H9 (cell line): ENCODE data around the gene SPOCD1. TPM values are rescaled to one million over a fixed set of nuclear protein-coding genes. Genes with fewer than 3 reads are reported as not detected.

Experiments used
- DNase-seq: peaks from one replicate; pipeline ENCODE4 v3.0.0-alpha.2; 2017
- H2AFZ ChIP-seq: one replicate; pipeline ENCODE4 v1.6.1; 2013; ENCODE audit warnings: mild to moderate bottlenecking, low read length, control low read depth, moderate library complexity
- H2AK5ac ChIP-seq: 2 replicates; pipeline ENCODE4 v1.6.1; 2013; ENCODE audit warnings: low read length, control low read depth, mixed read lengths; ENCODE audit not compliant: insufficient read length
- H2BK120ac ChIP-seq: one replicate; pipeline ENCODE4 v1.6.1; 2013; ENCODE audit warnings: low read depth, mild to moderate bottlenecking, low read length, control low read depth, inconsistent platforms; ENCODE audit not compliant: poor library complexity, severe bottlenecking
- H2BK12ac ChIP-seq: 2 replicates; pipeline ENCODE4 v1.6.1; 2013; ENCODE audit warnings: low read length, control low read depth, mixed read lengths, low read depth; ENCODE audit not compliant: insufficient read length
- H2BK15ac ChIP-seq: 2 replicates; pipeline ENCODE4 v1.6.1; 2013; ENCODE audit warnings: low read depth, low read length, control low read depth
- H2BK20ac ChIP-seq: one replicate; pipeline ENCODE4 v1.6.1; 2013; ENCODE audit warnings: low read depth, mild to moderate bottlenecking, low read length, control low read depth, inconsistent platforms; ENCODE audit not compliant: poor library complexity, severe bottlenecking
- H2BK5ac ChIP-seq: 2 replicates; pipeline ENCODE4 v1.6.1; 2013; ENCODE audit warnings: low read length, control low read depth, mixed read lengths; ENCODE audit not compliant: insufficient read length
- H3K14ac ChIP-seq: 2 replicates; pipeline ENCODE4 v1.6.1; 2013; ENCODE audit warnings: low read length, control low read depth; ENCODE audit not compliant: insufficient read depth
- H3K18ac ChIP-seq: 2 replicates; pipeline ENCODE4 v1.6.1; 2013; ENCODE audit warnings: low read depth, mild to moderate bottlenecking, mixed read lengths, low read length, control low read depth; ENCODE audit not compliant: insufficient read length
- H3K23ac ChIP-seq: 2 replicates; pipeline ENCODE4 v1.6.1; 2013; ENCODE audit warnings: low read length, control low read depth, mixed read lengths, low read depth; ENCODE audit not compliant: insufficient read length
- H3K23me2 ChIP-seq: 2 replicates; pipeline ENCODE4 v1.6.1; 2013; ENCODE audit warnings: low read depth, mild to moderate bottlenecking, mixed read lengths, low read length, control low read depth; ENCODE audit not compliant: insufficient read length, poor library complexity, severe bottlenecking
- H3K27ac ChIP-seq: 2 replicates; pipeline ENCODE4 v1.5.1; 2013; ENCODE audit warnings: low read length, control low read depth, mixed read lengths, low read depth; ENCODE audit not compliant: insufficient read length
- H3K27me3 ChIP-seq: 2 replicates; pipeline ENCODE4 v1.6.1; 2013; ENCODE audit warnings: low read length, control low read depth, inconsistent platforms; ENCODE audit not compliant: insufficient read depth
- H3K4ac ChIP-seq: 2 replicates; pipeline ENCODE4 v1.6.1; 2013; ENCODE audit warnings: low read depth, mild to moderate bottlenecking, control low read depth, inconsistent platforms, low read length, moderate library complexity
- H3K4me1 ChIP-seq: 2 replicates; pipeline ENCODE4 v1.6.1; 2013; ENCODE audit warnings: low read length, control low read depth, inconsistent platforms; ENCODE audit not compliant: insufficient read depth
- H3K4me2 ChIP-seq: 2 replicates; pipeline ENCODE4 v1.6.1; 2013; ENCODE audit warnings: low read length, control low read depth, mixed read lengths; ENCODE audit not compliant: insufficient read length, insufficient read depth
- H3K56ac ChIP-seq: 2 replicates; pipeline ENCODE4 v1.6.1; 2013; ENCODE audit warnings: low read depth, mild to moderate bottlenecking, mixed read lengths, low read length, control low read depth; ENCODE audit not compliant: insufficient read length
- H3K79me1 ChIP-seq: 2 replicates; pipeline ENCODE4 v1.6.1; 2013; ENCODE audit warnings: low read depth, mild to moderate bottlenecking, moderate library complexity, low read length, control low read depth, inconsistent platforms; ENCODE audit not compliant: insufficient read depth, poor library complexity, severe bottlenecking
- H3K79me2 ChIP-seq: 2 replicates; pipeline ENCODE4 v1.6.1; 2013; ENCODE audit warnings: low read length, control low read depth, inconsistent platforms; ENCODE audit not compliant: insufficient read depth
- H3K9ac ChIP-seq: 2 replicates; pipeline ENCODE4 v1.6.1; 2013; ENCODE audit warnings: low read length, control low read depth, mixed read lengths; ENCODE audit not compliant: insufficient read length; ENCODE audit errors: extremely low read depth
- H3K9me3 ChIP-seq: one replicate; pipeline ENCODE4 v1.6.1; 2013; ENCODE audit warnings: low read depth, low read length, inconsistent platforms; ENCODE audit not compliant: control insufficient read depth
- H3T11ph ChIP-seq: one replicate; pipeline ENCODE4 v1.6.1; 2013; ENCODE audit warnings: mild to moderate bottlenecking, low read length, control low read depth, inconsistent platforms
- H4K20me1 ChIP-seq: one replicate; pipeline ENCODE4 v1.6.1; 2013; ENCODE audit not compliant: control insufficient read depth, insufficient read length, insufficient read depth
- H4K5ac ChIP-seq: 2 replicates; pipeline ENCODE4 v1.6.1; 2013; ENCODE audit warnings: low read depth, mild to moderate bottlenecking, mixed read lengths, low read length, control low read depth; ENCODE audit not compliant: insufficient read length
- H4K8ac ChIP-seq: replicated peaks from 2 replicates; pipeline ENCODE4 v1.6.1; 2013; ENCODE audit warnings: low read length, control low read depth, mixed read lengths, low read depth; ENCODE audit not compliant: insufficient read length
- H4K91ac ChIP-seq: 2 replicates; pipeline ENCODE4 v1.6.1; 2013; ENCODE audit warnings: low read depth, mild to moderate bottlenecking, moderate library complexity, mixed read lengths, low read length, control low read depth; ENCODE audit not compliant: insufficient read length
- H3K27ac Mint-ChIP-seq, 3 experiments: 2 replicates in 2 of 3; 3 replicates in 1 of 3; pipeline ENCODE4 v1.8.0; 2020 to 2021; ENCODE audit warnings: mixed read lengths in 3 of 3, mild to moderate bottlenecking in 1 of 3, moderate library complexity in 1 of 3
- H3K27me3 Mint-ChIP-seq: 2 replicates; pipeline ENCODE4 v1.8.0; 2021; ENCODE audit warnings: low read depth, mild to moderate bottlenecking, moderate library complexity, mixed read lengths
- H3K36me3 Mint-ChIP-seq, 3 experiments: 2 replicates in 2 of 3; 3 replicates in 1 of 3; pipeline ENCODE4 v1.8.0; 2020 to 2021; ENCODE audit warnings: low read depth in 3 of 3, mixed read lengths in 3 of 3; ENCODE audit not compliant: insufficient read depth in 1 of 3
- H3K4me1 Mint-ChIP-seq, 2 experiments: 2 replicates each; pipeline ENCODE4 v1.8.0; 2020; ENCODE audit warnings: mixed read lengths in 2 of 2
- H3K4me3 Mint-ChIP-seq, 2 experiments: 2 replicates in 1 of 2; 3 replicates in 1 of 2; pipeline ENCODE4 v1.8.0; 2020 to 2021; ENCODE audit warnings: mild to moderate bottlenecking in 2 of 2, mixed read lengths in 2 of 2, moderate library complexity in 1 of 2
- H3K9me3 Mint-ChIP-seq, 2 experiments: 2 replicates in 1 of 2; 3 replicates in 1 of 2; pipeline ENCODE4 v1.8.0; 2020; ENCODE audit warnings: mild to moderate bottlenecking in 2 of 2, mixed read lengths in 2 of 2, moderate library complexity in 1 of 2
- CTCF ChIP-seq: fragments of 200-600 bp; sonication (generic); conservative IDR thresholded peaks from 3 replicates; pipeline ENCODE4 v1.8.0; 2021; ENCODE audit warnings: antibody characterized with exemption, mild to moderate bottlenecking
- WGBS: extraction: QIAGEN DNeasy Blood & Tissue Kit; methylation state at CpG from one replicate; pipeline ENCODE4 v1.1.7; 2013; ENCODE audit warnings: missing lambda C conversion rate, low lambda C conversion rate, mixed read lengths; ENCODE audit not compliant: insufficient read length; ENCODE audit errors: extremely low coverage; 5-methylcytosine and 5-hydroxymethylcytosine counted together
- total RNA-seq: library from RNA; stranded (reverse); gene quantifications from 2 replicates; pipeline ENCODE4 v1.2.1, GENCODE V29; 2021

Gene SPOCD1
- total RNA-seq, 1 experiment from 2014 or later, result 1.5 TPM

- peaks cover 7% of the 10 kb centered on the region; the same call in 1 of the 2 replicates for H3K4me1 ChIP-seq
- H2AFZ ChIP-seq, result no peak overlapping the region
- no CpG with 5 or more reads among the region's 12 CpGs for WGBS
- Mint-ChIP-seq H3K27ac (peak overlapping the region in 1 of 3 experiments; percentile 87; a peak in 3 of 7 replicates), H3K27me3 (0 out of 2 replicates have a peak, but pooled peaks cover 2% of the 10 kb centered on the region), H3K4me3 (no peak overlapping the region; a peak in 1 of 5 replicates), H3K9me3 (no peaks in the 10 kb centered on the region; a peak in 1 of 5 replicates), H3K36me3 (no peaks in the 10 kb centered on the region), H3K4me1 (peaks cover 32 to 36% of the 10 kb centered on the region in 2 experiments)
- H3K79me2 ChIP-seq, result no peaks in the 10 kb centered on the region
- no peak overlapping the region for H2AK5ac ChIP-seq
- H3K4me2 ChIP-seq, result no peak overlapping the region
- no peak overlapping the region for H3K9ac ChIP-seq
- no peak overlapping the region for H4K5ac ChIP-seq
- no peak for TF ChIP-seq CTCF
- H3K79me1 ChIP-seq, result no peaks in the 10 kb centered on the region
- no peak overlapping the region for H2BK15ac ChIP-seq
- H2BK120ac ChIP-seq, result no peak overlapping the region
- H2BK20ac ChIP-seq, result no peak overlapping the region
- H4K8ac ChIP-seq, result no peak overlapping the region
- H3K23ac ChIP-seq, result no peak overlapping the region
- no peak overlapping the region for H2BK5ac ChIP-seq
- no peaks in the 10 kb centered on the region for H4K20me1 ChIP-seq
- H3K27me3 ChIP-seq, result no peaks in the 10 kb centered on the region
- H3K9me3 ChIP-seq, result no peaks in the 10 kb centered on the region
- H3K18ac ChIP-seq, result no peak overlapping the region
- no peak overlapping the region for H3K27ac ChIP-seq
- no peak overlapping the region for H3K4ac ChIP-seq
- H2BK12ac ChIP-seq, result no peak overlapping the region
- H3T11ph ChIP-seq, result no peak overlapping the region
- no peak for DNase-seq
- no peaks in the 10 kb centered on the region for H3K23me2 ChIP-seq
- no peak overlapping the region for H3K56ac ChIP-seq
- no peak overlapping the region for H4K91ac ChIP-seq
- H3K14ac ChIP-seq, result no peak overlapping the region
Observed at GRCh38 chr1:31752952-31753475, 62.8 kb downstream of the SPOCD1 start.
